ENCODE results near the gene FRA10AC1.
"Not testable (repeated sequence)": the region's sequence is repeated elsewhere in the genome, so short reads cannot be mapped to it uniquely, and the experiment has no call there.

The FRA10AC1 gene

DNA sequence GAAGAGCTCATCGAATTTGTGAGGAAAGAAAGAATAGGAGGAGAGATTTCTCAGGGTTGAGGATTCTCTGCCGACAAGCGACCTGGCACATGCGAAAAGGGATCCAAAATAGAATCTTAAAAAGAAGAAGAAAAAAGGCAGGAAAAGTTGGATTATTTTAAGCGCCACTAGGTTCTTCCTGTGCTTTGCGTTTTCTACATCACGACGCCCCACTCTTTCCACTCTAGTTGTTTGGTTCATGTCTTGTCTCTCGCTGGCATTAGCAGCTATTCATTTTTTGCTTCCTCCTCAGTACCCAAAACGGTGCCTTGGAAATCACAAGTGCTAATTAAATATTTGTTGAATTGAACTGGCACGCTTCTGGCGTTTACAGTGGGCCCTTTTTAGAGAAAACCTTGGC is 674 bp upstream of the FRA10AC1 start:
- DNase-seq (ENCODE audit: low spot score), result peak; percentile 2

GRCh38 chr10:93701866-93702209 is 554 bp downstream of the FRA10AC1 start:
- DNase-seq (ENCODE audit: low spot score), result peak; percentile 12

DNA sequence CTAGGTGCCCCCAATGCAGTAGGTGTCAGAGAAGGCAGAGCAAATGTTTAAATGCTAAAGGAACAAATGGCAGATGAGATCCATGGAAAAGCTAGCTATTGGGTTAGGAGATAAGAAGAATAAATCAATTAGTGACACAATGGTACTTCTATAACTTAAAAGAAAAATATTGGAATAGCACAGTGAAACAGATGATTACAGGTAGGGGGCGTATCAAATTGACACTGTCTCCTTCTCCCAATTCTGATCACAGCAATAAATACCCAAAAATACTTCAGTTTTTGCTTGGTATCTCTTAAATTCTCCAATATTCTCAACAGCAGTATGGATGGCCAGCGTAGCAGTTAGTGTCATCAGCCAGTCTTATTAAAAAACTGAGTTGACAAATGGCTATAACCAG is 5.2 kb downstream of the FRA10AC1 start:
- no peak for DNase-seq (ENCODE audit: low spot score)

GRCh38 chr10:93696582-93696981 is 5.8 kb downstream of the FRA10AC1 start:
- not testable (repeated sequence) for DNase-seq (ENCODE audit: low spot score)

- no peak for DNase-seq (ENCODE audit: low spot score)
Measured at GRCh38 chr10:93695740-93696139, 6.7 kb downstream of the FRA10AC1 start.

GRCh38 chr10:93687737-93688136 is 14.7 kb downstream of the FRA10AC1 start:
- DNase-seq (ENCODE audit: low spot score), result no peak

DNA sequence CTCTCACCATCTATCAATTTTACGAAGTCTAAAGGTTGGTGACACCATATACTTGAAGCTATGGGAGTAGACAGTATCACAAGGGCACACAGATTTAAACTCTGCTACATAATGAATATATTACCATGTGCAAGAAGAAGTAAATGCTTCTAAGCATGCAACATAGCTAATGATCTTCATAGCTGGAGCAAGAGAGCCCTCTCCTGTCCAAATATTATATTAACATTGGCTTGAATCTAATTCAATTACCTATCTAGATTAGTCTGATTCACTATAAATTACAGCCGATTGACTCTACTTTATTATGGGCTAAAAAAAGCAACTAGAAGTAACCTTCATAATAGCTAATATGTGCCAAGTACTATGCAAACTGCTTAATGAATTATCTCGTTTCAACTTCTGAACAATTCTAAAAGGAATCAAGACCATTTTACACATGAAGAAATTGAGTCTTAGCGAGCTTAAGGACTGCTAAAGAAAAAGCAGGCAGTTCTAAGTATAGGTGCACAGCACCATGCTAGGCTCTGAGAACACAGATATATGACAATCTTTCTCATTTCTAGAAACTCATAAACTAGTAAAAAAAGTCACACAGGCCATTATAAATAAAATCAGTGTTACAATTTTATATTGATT is 21.9 kb downstream of the FRA10AC1 start:
- no peak for DNase-seq (ENCODE audit: low spot score)

DNA sequence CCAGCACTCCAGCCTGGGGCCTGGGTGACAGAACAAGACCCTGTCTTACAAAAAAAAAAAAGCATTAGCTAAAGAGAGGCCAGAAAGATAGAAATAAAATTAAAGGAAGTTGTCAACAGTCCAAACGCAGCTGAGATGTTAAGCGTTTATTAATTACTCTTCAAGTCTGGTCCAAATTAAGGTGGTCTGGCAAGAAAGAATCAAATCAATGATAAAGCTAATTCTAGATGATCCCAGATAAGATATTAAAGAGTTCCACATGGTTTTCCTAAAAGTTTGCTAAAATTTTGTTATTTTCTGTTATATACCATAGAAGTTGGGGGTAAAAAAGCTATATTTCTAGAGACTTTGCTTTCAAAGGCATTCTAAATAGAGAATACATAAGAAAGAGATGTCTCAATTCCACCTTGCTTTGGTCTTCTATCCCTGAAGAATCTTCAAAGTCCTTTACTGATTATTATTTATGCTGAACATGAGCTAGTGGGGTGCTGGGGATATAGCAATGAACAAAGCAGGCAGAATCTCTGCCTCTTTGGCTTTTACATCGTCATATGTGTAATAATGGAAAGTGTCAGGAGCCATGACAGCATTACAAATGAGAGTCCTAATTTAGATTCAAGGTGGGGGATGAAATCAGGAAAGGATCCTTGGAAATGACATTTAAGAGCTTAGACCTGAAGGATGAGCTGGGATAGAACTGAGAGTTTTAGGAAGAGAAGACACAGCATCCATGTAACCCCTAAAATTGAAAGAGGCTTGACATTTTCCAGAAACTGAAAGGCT is 23.4 kb downstream of the FRA10AC1 start:
- no peak for DNase-seq (ENCODE audit: low spot score)

DNA sequence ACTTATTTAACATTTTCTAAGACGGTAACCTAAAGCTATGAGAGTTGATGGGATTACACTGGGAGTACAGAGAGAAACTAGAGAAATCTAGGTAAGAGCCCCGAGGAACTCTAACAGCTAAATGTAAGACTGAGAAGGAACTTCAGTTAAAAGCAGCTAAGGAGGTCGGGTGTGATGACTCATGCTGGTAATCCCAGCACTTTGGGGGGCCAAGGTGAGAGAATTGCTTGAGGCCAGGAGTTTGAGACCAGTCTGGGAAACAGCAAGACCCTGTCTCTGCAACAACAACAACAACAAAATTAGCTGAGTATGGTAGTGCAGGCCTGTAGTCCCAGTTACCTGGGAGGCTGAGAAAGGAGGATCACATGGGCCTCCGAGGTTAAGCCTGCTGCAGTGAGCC is 24.0 kb downstream of the FRA10AC1 start:
- no peak for DNase-seq (ENCODE audit: low spot score)

DNA sequence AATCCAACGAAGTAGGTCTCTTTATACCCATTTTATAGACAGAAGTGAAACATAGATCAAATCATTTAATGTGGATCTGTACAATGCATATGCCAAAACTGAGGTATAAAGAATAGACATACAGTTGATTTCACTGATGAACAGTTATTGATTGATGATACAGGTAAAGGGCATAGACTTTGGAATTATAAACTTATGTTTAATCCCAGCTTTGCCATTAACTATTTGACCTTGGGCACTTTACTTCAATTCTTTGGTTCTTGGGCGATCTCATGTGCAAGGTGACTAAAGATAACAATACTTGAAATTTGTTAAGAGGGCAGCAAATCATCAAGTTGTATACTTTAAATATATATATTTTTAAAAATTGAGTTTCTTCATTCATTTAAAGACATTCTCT is 28.6 kb downstream of the FRA10AC1 start:
- DNase-seq (ENCODE audit: low spot score), result no peak

- no peak for DNase-seq (ENCODE audit: low spot score)
Measured at GRCh38 chr10:93672890-93673289, 29.5 kb downstream of the FRA10AC1 start.

GRCh38 chr10:93672022-93672678 is 30.2 kb downstream of the FRA10AC1 start:
- no peak for DNase-seq (ENCODE audit: low spot score)

DNA sequence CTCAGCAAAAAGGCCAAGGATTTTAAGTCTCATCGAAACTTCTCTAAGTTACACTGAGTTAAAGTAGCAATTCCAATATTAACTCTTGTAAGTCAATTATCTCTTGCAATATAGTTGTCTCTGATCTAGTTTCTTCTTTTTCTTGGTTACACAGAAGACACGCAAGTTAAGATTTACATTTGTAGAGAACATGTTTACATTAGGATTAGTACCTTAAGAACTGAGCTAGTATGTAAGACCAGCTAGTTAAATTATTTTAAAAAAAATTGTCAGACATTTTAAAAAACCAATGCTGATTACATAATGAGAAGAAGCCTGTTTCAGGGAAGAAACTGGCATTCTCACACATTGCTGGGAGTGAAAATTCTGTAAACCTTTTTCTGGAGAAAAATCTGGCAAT is 31.4 kb downstream of the FRA10AC1 start:
- no peak for DNase-seq (ENCODE audit: low spot score)

- DNase-seq (ENCODE audit: low spot score), result no peak
Measured at GRCh38 chr10:93670372-93670771, 32.0 kb downstream of the FRA10AC1 start.

GRCh38 chr10:93667795-93668194 is 34.6 kb downstream of the FRA10AC1 start:
- no peak for DNase-seq (ENCODE audit: low spot score)

GRCh38 chr10:93666030-93666429 is 36.4 kb downstream of the FRA10AC1 start:
- no peak for DNase-seq (ENCODE audit: low spot score)

DNA sequence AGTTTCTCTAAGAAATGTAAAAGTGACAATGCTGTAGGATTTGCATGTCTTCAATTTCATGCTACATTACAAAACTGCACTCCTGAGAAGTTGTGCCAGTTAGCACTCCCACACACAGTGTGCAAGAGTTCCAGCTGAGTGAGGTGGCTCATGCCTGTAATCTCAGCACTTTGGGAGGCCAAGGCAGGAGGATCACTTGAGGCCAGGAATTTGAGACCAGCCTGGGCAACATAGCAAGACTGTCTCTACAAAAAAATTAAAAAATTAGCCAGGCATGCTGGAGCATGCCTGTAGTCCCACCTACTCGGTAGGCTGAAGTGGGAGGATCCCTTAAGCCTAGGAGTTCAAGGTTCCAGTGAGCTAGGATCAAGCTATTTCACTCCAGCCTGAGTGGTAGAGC is 44.6 kb downstream of the FRA10AC1 start:
- DNase-seq (ENCODE audit: low spot score), result no peak

GRCh38 chr10:93656155-93656554 is 46.2 kb downstream of the FRA10AC1 start:
- DNase-seq (ENCODE audit: low spot score), result no peak

- no peak for DNase-seq (ENCODE audit: low spot score)
Measured at GRCh38 chr10:93654201-93654600, 48.2 kb downstream of the FRA10AC1 start.

GRCh38 chr10:93652857-93653256 is 49.5 kb downstream of the FRA10AC1 start:
- DNase-seq (ENCODE audit: low spot score), result no peak

- DNase-seq (ENCODE audit: low spot score), result no peak
Measured at GRCh38 chr10:93639791-93640190, 62.6 kb downstream of the FRA10AC1 start.

GRCh38 chr10:93630625-93631557 is 71.5 kb downstream of the FRA10AC1 start:
- DNase-seq (ENCODE audit: low spot score), result no peak
